HepG2 (cell line): ENCODE data around the gene P3H2. TPM values are rescaled to one million over a fixed set of nuclear protein-coding genes. Genes with fewer than 3 reads are reported as not detected.

Source experiments
- ATAC-seq: fragments of 200-7000 bp; cut with Tn5 transposase; 3 replicates; pipeline ENCODE4 v1.9.1; 2020; ENCODE audit warnings: mild to moderate bottlenecking, moderate library complexity
- BruUV-seq: library from RNA; stranded (reverse); fragments of 400-500 nt; replicated peaks from 2 replicates; lab custom pipeline; 2021; lab: Mats Ljungman, UMichigan
- CTCF ChIA-PET: fragments of 300-600 bp; formaldehyde crosslinking; extraction: SDS; loops from one replicate; lab custom pipeline; 2021; ENCODE audit warnings: low total read pairs, inconsistent platforms, low intra/inter-chr PET ratio; lab: Yijun Ruan, JAX
- POLR2A ChIA-PET: fragments of 350-600 bp; sonication (Branson Sonifier 250); formaldehyde crosslinking; loops from one replicate; lab custom pipeline; 2020; ENCODE audit warnings: antibody characterized with exemption, inconsistent platforms; lab: Yijun Ruan, JAX
- DNase-seq: peaks from one replicate; pipeline ENCODE4 v3.0.0-alpha.2; 2015; ENCODE audit warnings: low spot score
- FAIRE-seq: peaks from 3 replicates; lab custom pipeline; 2011; peaks lifted over from hg19 to GRCh38; lab: Jason Lieb, UNC
- H2AFZ ChIP-seq: one replicate; pipeline ENCODE4 v1.6.1; 2011; ENCODE audit warnings: low read length, inconsistent platforms
- H3K27ac ChIP-seq: fragments of 300-600 bp; 3 replicates; pipeline ENCODE4 v1.8.0; 2011; ENCODE audit warnings: mixed run types, mild to moderate bottlenecking, mixed read lengths, low read length, inconsistent platforms; ENCODE audit not compliant: insufficient read depth; ENCODE audit errors: extremely low read length
- H3K27me3 ChIP-seq, 2 experiments: fragments of 200-600 bp in 1 of 2; 2 replicates in 1 of 2; 3 replicates in 1 of 2; pipeline versions ENCODE4 v1.6.0 to v1.8.0; 2011; ENCODE audit warnings: low read length in 2 of 2, mild to moderate bottlenecking in 2 of 2, moderate library complexity in 2 of 2, inconsistent platforms in 1 of 2; ENCODE audit not compliant: insufficient read depth in 2 of 2, control insufficient read depth in 1 of 2
- H3K36me3 ChIP-seq, 2 experiments: fragments of 200-600 bp in 1 of 2; replicated peaks in 1 of 2; 2 replicates in 1 of 2; 3 replicates in 1 of 2; pipeline versions ENCODE4 v1.5.1 to v1.8.0; 2011; ENCODE audit warnings: low read length in 2 of 2, inconsistent platforms in 1 of 2; ENCODE audit not compliant: insufficient read depth in 2 of 2, control insufficient read depth in 1 of 2
- H3K4me1 ChIP-seq: 2 replicates; pipeline ENCODE4 v1.5.1; 2012; ENCODE audit warnings: low read length, inconsistent platforms; ENCODE audit not compliant: insufficient read depth
- H3K4me2 ChIP-seq: 2 replicates; pipeline ENCODE4 v1.6.0; 2011; ENCODE audit warnings: low read depth, low read length, inconsistent platforms
- H3K4me3 ChIP-seq, 3 experiments: fragments of 200-600 bp in 1 of 3; sonication (generic), shearing (Covaris generic) in 1 of 3; replicated peaks in 1 of 3; 2 replicates each; pipeline ENCODE4 v1.5.1; 2011 to 2016; ENCODE audit warnings: low read length in 3 of 3, inconsistent platforms in 2 of 3, low read depth in 2 of 3, mild to moderate bottlenecking in 2 of 3, control low read depth in 1 of 3, mixed read lengths in 1 of 3; ENCODE audit not compliant: insufficient read depth in 1 of 3
- H3K79me2 ChIP-seq: one replicate; pipeline ENCODE4 v1.6.1; 2011; ENCODE audit warnings: low read length, inconsistent platforms; ENCODE audit not compliant: insufficient read depth
- H3K9ac ChIP-seq: 2 replicates; pipeline ENCODE4 v1.6.0; 2011; ENCODE audit warnings: mild to moderate bottlenecking, low read depth, low read length, inconsistent platforms; ENCODE audit not compliant: insufficient read depth
- H3K9me3 ChIP-seq: 2 replicates; pipeline ENCODE4 v1.5.1; 2012; ENCODE audit warnings: mild to moderate bottlenecking, low read length
- H4K20me1 ChIP-seq: 2 replicates; pipeline ENCODE4 v1.6.0; 2011; ENCODE audit warnings: inconsistent platforms, mild to moderate bottlenecking, low read length, moderate library complexity; ENCODE audit not compliant: insufficient read depth
- GABPB1 ChIP-seq: IDR thresholded peaks from 2 replicates; pipeline ENCODE4 v1.6.1; 2016; ENCODE audit warnings: mild to moderate bottlenecking, missing genetic modification reagents, moderate library complexity, missing compliant biosample characterization
- KLF11 ChIP-seq: IDR thresholded peaks from 2 replicates; pipeline ENCODE4 v1.6.1; 2016; ENCODE audit warnings: missing compliant biosample characterization
- NR3C1 ChIP-seq: sonication (generic); formaldehyde crosslinking; IDR thresholded peaks from 2 replicates; pipeline ENCODE4 v1.4.0; 2020; ENCODE audit warnings: missing genetic modification reagents
- RARG ChIP-seq: sonication (generic); formaldehyde crosslinking; IDR thresholded peaks from 2 replicates; pipeline ENCODE4 v1.4.0; 2020; ENCODE audit warnings: low read depth, mild to moderate bottlenecking, missing genetic modification reagents
- REXO4 ChIP-seq: sonication (generic); formaldehyde crosslinking; IDR thresholded peaks from 2 replicates; pipeline ENCODE4 v1.8.0; 2022; ENCODE audit warnings: missing genetic modification reagents, mild to moderate bottlenecking, borderline replicate concordance
- STAG1 ChIP-seq: sonication (generic); formaldehyde crosslinking; IDR thresholded peaks from 2 replicates; pipeline ENCODE4 v1.4.0; 2020; ENCODE audit warnings: missing genetic modification reagents
- ZNF337 ChIP-seq: sonication (generic); formaldehyde crosslinking; IDR thresholded peaks from 2 replicates; pipeline ENCODE4 v1.5.1; 2020; ENCODE audit warnings: missing genetic modification reagents, low read depth, mild to moderate bottlenecking, borderline replicate concordance
- ZNF710 ChIP-seq: sonication (generic); formaldehyde crosslinking; IDR thresholded peaks from 2 replicates; pipeline ENCODE4 v1.5.0; 2020; ENCODE audit warnings: mild to moderate bottlenecking, missing genetic modification reagents, borderline replicate concordance
- WGBS: methylation state at CpG from one replicate; pipeline ENCODE4 v1.1.6; 2017; ENCODE audit warnings: low lambda C conversion rate; 5-methylcytosine and 5-hydroxymethylcytosine counted together
- in situ Hi-C: cut with HindIII; loops from 2 replicates; pipeline ENCODE4 v1.10.0; 2017; ENCODE audit warnings: low pct_unique_long_range_greater_than_20kb; ENCODE audit not compliant: extremely low pct_ligation_motif_present
- intact Hi-C: fragments of 100-400 bp; cut with micrococcal nuclease; formaldehyde crosslinking; loops from one replicate; pipeline ENCODE4 v1.10.0; 2022; ENCODE audit not compliant: unreplicated experiment
- polyA plus RNA-seq, 8 experiments: library from polyadenylated mRNA; depleted of rRNA in 3 of 8; stranded (reverse) in 7 of 8; unstranded in 1 of 8; fragments of >200 nt; fragmentation: Illumina TruSeq in 4 of 8; extraction: Trizol in 4 of 8; gene quantifications; 2 replicates each; pipeline versions ENCODE4 v1.2.1 to v1.2.3, GENCODE V29; 2011 to 2016; ENCODE audit warnings: low read depth in 4 of 8, missing spikeins in 1 of 8, mixed read lengths in 1 of 8; ENCODE audit not compliant: insufficient read depth in 1 of 8
- total RNA-seq, 5 experiments: library from RNA; depleted of rRNA; stranded (reverse); fragments of >200 nt; fragmentation: Illumina TruSeq; extraction: Trizol; gene quantifications; 2 replicates each; pipeline ENCODE4 v1.2.3, GENCODE V29; 2016; ENCODE audit warnings: low read depth in 1 of 5

The P3H2 gene
- total and polyA plus RNA-seq, 2 of the 13 experiments (the other 11 are each of a cell fraction or from before 2014, with no cell fraction given), result not detected

DNA sequence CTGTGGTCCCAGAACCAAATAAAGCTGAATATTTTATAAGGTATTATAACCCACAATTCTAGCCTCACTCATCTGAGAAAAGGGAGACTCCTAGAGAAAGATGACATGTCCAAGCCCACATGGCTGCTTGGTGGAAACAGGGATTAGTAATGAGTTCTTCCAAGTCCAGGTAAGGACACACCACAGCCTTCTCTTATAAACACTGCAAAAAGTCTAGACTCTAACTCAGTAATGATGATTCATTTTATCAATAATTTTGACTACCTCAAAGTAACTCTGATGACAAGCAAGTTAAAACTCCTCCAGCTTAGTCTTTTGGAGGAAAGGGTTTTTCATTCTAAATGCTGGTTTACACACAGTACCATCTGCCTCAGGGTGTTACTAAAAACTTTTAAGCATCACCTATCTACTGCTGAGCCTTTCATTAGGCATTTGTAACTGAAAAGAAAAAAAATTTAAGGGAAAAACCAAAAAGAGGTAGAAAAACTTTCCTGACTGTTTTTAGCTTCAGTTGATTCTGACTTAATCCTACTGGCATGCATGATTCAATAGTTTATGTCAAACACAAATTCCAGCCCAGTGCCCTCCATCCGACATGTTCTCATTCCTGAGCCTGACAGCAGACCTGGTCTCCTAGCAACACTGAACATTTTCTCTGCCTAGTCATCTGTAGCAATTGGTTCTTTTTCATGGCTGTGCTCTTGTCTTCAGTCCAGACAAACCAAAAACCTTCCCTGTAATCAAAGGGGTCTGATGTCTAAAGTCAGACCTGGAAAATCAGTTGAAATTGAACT lies 43.9 kb downstream of the P3H2 start:
- BruUV-seq, result no TSS peak
- no peak for TF ChIP-seq KLF11 (CRISPR knock-in tag)
- TF ChIP-seq ZNF337 (CRISPR knock-in tag), result no peak
- no peak overlapping the region for H3K4me3 ChIP-seq
- no peak for FAIRE-seq
- H2AFZ ChIP-seq, result no peak overlapping the region
- H3K9me3 ChIP-seq, result no peaks in the 10 kb centered on the region
- DNase-seq, result peak; percentile 6
- H4K20me1 ChIP-seq, result no peaks in the 10 kb centered on the region
- ChIA-PET POLR2A (no interaction called here), CTCF (no interaction called here)
- H3K27ac ChIP-seq, result no peak overlapping the region
- H3K27me3 ChIP-seq, result no peaks in the 10 kb centered on the region
- H3K9ac ChIP-seq, result no peak overlapping the region
- H3K79me2 ChIP-seq, result no peaks in the 10 kb centered on the region
- in situ Hi-C loops (no loop called here), intact Hi-C loops (no loop called here)
- H3K36me3 ChIP-seq, result no peaks in the 10 kb centered on the region
- H3K4me1 ChIP-seq, result no peaks in the 10 kb centered on the region
- ATAC-seq, result no peak
- no peak overlapping the region for H3K4me2 ChIP-seq
- 0% methylated on average over 1 of the region's 1 CpG for WGBS

DNA sequence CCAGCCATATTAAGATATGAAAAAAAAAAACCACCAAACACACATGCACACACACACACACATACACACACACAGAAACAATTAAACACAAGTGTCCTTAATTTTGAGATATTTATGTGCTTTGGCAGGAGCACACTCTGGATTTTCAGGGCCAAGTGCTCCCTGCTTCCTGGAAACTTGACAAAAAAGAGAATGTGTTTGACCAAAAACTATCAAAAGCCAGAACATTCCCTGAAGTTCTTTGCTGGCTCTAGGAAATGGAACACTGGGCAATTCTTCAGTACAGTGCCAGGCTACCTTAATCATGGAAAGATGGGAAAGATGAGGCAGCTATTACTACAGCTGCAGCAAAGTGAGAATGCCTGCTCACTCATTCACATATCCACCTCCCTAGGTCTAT lies 44.6 kb downstream of the P3H2 start:
- POLR2A ChIA-PET, result no interaction called here
- H3K4me2 ChIP-seq, result no peak overlapping the region
- H3K36me3 ChIP-seq, result no peaks in the 10 kb centered on the region
- H3K9ac ChIP-seq, result no peak overlapping the region
- no peaks in the 10 kb centered on the region for H3K79me2 ChIP-seq
- no TSS peak for BruUV-seq
- H3K27ac ChIP-seq, result no peak overlapping the region
- in situ Hi-C loops (no loop called here), intact Hi-C loops (no loop called here)
- FAIRE-seq (no peak), ATAC-seq (no peak), DNase-seq (no peak)
- H3K4me3 ChIP-seq, result no peak overlapping the region
- no peak overlapping the region for H2AFZ ChIP-seq
- no peaks in the 10 kb centered on the region for H3K27me3 ChIP-seq
- CTCF ChIA-PET, result no interaction called here
- no peaks in the 10 kb centered on the region for H3K9me3 ChIP-seq
- no peaks in the 10 kb centered on the region for H3K4me1 ChIP-seq
- H4K20me1 ChIP-seq, result no peaks in the 10 kb centered on the region
- no peak for TF ChIP-seq RARG
- no peak for TF ChIP-seq NR3C1 (CRISPR knock-in tag)
- no peak for TF ChIP-seq REXO4 (CRISPR knock-in tag)
- TF ChIP-seq STAG1, result no peak
- TF ChIP-seq GABPB1 (CRISPR knock-in tag), result no peak
- TF ChIP-seq ZNF710, result no peak
